Measurements from ENCODE around the gene BAHCC1. TPM values are rescaled to one million over a fixed set of nuclear protein-coding genes. Genes with fewer than 3 reads are reported as not detected.

Gene BAHCC1
- total RNA-seq, 2 donors from 2014 or later, result 11.4 to 28.9 TPM

GRCh38 chr17:81432941-81433340, 37.7 kb downstream of the BAHCC1 start:
- Histone ChIP-seq H3K4me3 (no peak overlapping the region), H3K9me3 (no peaks in the 10 kb centered on the region), H3K27me3 (replicated peaks; ENCODE audit: insufficient read depth) (no peaks in the 10 kb centered on the region), H3K36me3 (no peaks in the 10 kb centered on the region), H3K4me1 (replicated peaks) (peaks cover 34% of the 10 kb centered on the region), H3K27ac (no peak overlapping the region)
- no peak for TF ChIP-seq CTCF (IDR thresholded peaks at IDR 0.05)
- TF ChIP-seq POLR2AphosphoS5 (IDR thresholded peaks at IDR 0.05), result no peak
- no peak for TF ChIP-seq POLR2A (IDR thresholded peaks at IDR 0.05)
- intact Hi-C loops (cut with DNase I), result no loop called here
- 58% methylated on average over 10 of the region's 10 CpGs for WGBS
- DNase-seq (ENCODE audit: low spot score), result peak; percentile 69

- Histone ChIP-seq H3K36me3 (no peaks in the 10 kb centered on the region), H3K27me3 (replicated peaks; ENCODE audit: insufficient read depth) (no peaks in the 10 kb centered on the region), H3K27ac (no peak overlapping the region), H3K4me1 (replicated peaks) (peaks cover 27% of the 10 kb centered on the region), H3K4me3 (no peak overlapping the region), H3K9me3 (no peaks in the 10 kb centered on the region)
- TF ChIP-seq POLR2A (IDR thresholded peaks at IDR 0.05), result no peak
- TF ChIP-seq POLR2AphosphoS5 (IDR thresholded peaks at IDR 0.05), result no peak
- TF ChIP-seq CTCF (IDR thresholded peaks at IDR 0.05), result no peak
- WGBS, result 94% methylated on average over 20 of the region's 24 CpGs
- DNase-seq (ENCODE audit: low spot score), result no peak
- intact Hi-C loops (cut with DNase I), result no loop called here
Observed at GRCh38 chr17:81433656-81434055, 38.4 kb downstream of the BAHCC1 start.

GRCh38 chr17:81434072-81434471, 38.8 kb downstream of the BAHCC1 start:
- Histone ChIP-seq H3K4me3 (no peak overlapping the region), H3K36me3 (no peaks in the 10 kb centered on the region), H3K4me1 (replicated peaks) (peaks cover 23% of the 10 kb centered on the region), H3K27me3 (replicated peaks; ENCODE audit: insufficient read depth) (no peaks in the 10 kb centered on the region), H3K27ac (no peak overlapping the region), H3K9me3 (no peaks in the 10 kb centered on the region)
- TF ChIP-seq POLR2A (IDR thresholded peaks at IDR 0.05), result no peak
- no peak for TF ChIP-seq POLR2AphosphoS5 (IDR thresholded peaks at IDR 0.05)
- intact Hi-C loops (cut with DNase I), result no loop called here
- 75% methylated on average over 15 of the region's 15 CpGs for WGBS
- DNase-seq (ENCODE audit: low spot score), result no peak

- H3K36me3 ChIP-seq, result no peaks in the 10 kb centered on the region
- H3K4me3 ChIP-seq, result no peak overlapping the region
- no peaks in the 10 kb centered on the region for H3K9me3 ChIP-seq
- intact Hi-C loops (cut with DNase I), result no loop called here
- 82% methylated on average over 17 of the region's 17 CpGs for WGBS
- TF ChIP-seq POLR2AphosphoS5 (IDR thresholded peaks at IDR 0.05) (no peak), CTCF (IDR thresholded peaks at IDR 0.05) (no peak), POLR2A (IDR thresholded peaks at IDR 0.05) (no peak)
- no peak overlapping the region for H3K27ac ChIP-seq
- no peaks in the 10 kb centered on the region for H3K27me3 ChIP-seq (replicated peaks; ENCODE audit: insufficient read depth)
- H3K4me1 ChIP-seq (replicated peaks), result peaks cover 15% of the 10 kb centered on the region
- DNase-seq (ENCODE audit: low spot score), result no peak
Observed at GRCh38 chr17:81434681-81435417, 39.6 kb downstream of the BAHCC1 start.

- 69% methylated on average over 10 of the region's 10 CpGs for WGBS
- DNase-seq (ENCODE audit: low spot score), result no peak
- Histone ChIP-seq H3K36me3 (no peaks in the 10 kb centered on the region), H3K27me3 (replicated peaks; ENCODE audit: insufficient read depth) (no peaks in the 10 kb centered on the region), H3K9me3 (no peaks in the 10 kb centered on the region), H3K4me3 (no peak overlapping the region), H3K4me1 (replicated peaks) (peaks cover 12% of the 10 kb centered on the region), H3K27ac (peak overlapping the region; percentile 50 to 63)
- intact Hi-C loops (cut with DNase I), result no loop called here
- TF ChIP-seq POLR2AphosphoS5 (IDR thresholded peaks at IDR 0.05) (no peak), CTCF (IDR thresholded peaks at IDR 0.05) (no peak), POLR2A (IDR thresholded peaks at IDR 0.05) (no peak)
Observed at GRCh38 chr17:81435652-81436293, 40.5 kb downstream of the BAHCC1 start.

All from prostate gland (tissue), 2 donors.